Fibroblast of mammary gland (primary cell): ENCODE results near the gene HLA-DMA.

Experiments
- DNase-seq: peaks from one replicate; pipeline ENCODE4 v3.0.0-alpha.2; 2010; ENCODE audit warnings: low read depth
- H3K4me3 ChIP-seq: 2 replicates; pipeline ENCODE4 v1.5.1; 2011; ENCODE audit warnings: low read depth, mild to moderate bottlenecking, low read length, moderate library complexity; ENCODE audit not compliant: control insufficient read depth
- TF ChIP-seq, protein P1 (sequence below): conservative IDR thresholded peaks from 2 replicates; pipeline ENCODE4 v1.5.1; 2011; ENCODE audit warnings: low read depth, low read length, inconsistent platforms; ENCODE audit not compliant: control insufficient read depth, insufficient read depth

The HLA-DMA gene

DNA sequence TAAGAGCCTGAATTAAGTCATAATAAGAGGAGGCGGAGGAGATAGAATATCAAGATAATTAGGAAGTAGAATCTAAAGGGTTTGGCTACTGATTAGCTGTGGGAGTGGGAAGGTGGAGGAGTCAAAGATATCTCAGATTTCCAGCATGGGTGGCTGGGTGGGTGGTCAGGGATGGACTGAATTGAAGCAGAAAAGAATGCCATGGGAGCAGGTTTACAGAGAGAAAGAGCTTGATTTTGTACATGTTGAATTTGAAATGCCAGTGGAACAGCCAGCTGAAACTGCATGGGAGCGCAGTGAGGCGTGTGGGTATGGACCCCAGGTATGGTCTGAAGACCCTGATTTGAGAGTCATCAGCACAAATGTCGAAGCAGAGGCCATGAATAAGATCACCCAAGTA lies 1.4 kb upstream of the HLA-DMA start:
- no peak overlapping the region for H3K4me3 ChIP-seq

DNA sequence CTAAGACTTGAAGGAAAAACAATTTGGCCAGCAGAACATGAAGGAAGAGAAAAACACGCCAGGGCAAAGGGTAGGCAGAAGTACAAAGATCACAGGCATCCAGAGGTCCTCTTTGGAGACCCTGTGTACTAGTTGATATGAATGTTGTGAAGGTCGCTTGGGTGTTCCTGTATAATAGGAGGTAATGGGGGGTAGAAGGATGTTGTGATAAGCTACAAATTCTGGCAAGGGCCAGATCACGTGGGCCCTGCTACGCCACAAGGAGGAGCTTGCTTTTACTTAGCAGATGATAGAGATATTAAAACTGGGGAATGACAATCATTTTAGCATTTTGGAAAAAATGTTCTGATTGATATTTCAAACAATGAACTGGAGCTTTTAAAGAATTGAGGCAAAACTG lies 878 bp upstream of the HLA-DMA start:
- TF ChIP-seq, protein P1, sequence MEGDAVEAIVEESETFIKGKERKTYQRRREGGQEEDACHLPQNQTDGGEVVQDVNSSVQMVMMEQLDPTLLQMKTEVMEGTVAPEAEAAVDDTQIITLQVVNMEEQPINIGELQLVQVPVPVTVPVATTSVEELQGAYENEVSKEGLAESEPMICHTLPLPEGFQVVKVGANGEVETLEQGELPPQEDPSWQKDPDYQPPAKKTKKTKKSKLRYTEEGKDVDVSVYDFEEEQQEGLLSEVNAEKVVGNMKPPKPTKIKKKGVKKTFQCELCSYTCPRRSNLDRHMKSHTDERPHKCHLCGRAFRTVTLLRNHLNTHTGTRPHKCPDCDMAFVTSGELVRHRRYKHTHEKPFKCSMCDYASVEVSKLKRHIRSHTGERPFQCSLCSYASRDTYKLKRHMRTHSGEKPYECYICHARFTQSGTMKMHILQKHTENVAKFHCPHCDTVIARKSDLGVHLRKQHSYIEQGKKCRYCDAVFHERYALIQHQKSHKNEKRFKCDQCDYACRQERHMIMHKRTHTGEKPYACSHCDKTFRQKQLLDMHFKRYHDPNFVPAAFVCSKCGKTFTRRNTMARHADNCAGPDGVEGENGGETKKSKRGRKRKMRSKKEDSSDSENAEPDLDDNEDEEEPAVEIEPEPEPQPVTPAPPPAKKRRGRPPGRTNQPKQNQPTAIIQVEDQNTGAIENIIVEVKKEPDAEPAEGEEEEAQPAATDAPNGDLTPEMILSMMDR: no peak
- H3K4me3 ChIP-seq: no peak overlapping the region
- DNase-seq: no peak

More for the DNA sequence above, 1.4 kb upstream of the HLA-DMA start:
- DNase-seq: no peak
- TF ChIP-seq, protein P1: no peak

DNA sequence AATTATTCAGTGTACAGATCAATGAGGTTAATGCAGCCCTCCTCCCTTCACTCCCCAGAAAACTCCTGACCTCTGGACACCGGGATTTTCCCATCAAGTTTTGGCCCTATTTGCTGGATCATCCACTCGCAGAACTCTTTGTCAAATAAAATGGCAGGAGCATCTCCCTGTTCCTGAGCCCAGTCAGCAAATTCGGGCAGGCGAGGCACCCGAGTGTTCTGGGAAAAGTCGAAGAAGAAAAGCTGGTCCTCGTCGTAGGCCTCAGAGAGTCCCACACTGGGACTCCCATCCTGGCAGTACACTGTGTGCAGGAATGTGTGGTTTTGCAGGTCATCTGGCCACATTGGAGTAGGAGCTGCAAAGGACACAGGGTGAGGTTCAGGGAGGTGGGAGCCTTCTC lies 2.4 kb downstream of the HLA-DMA start:
- no peak for DNase-seq
- H3K4me3 ChIP-seq: no peak overlapping the region
- TF ChIP-seq, protein P1: no peak

DNA sequence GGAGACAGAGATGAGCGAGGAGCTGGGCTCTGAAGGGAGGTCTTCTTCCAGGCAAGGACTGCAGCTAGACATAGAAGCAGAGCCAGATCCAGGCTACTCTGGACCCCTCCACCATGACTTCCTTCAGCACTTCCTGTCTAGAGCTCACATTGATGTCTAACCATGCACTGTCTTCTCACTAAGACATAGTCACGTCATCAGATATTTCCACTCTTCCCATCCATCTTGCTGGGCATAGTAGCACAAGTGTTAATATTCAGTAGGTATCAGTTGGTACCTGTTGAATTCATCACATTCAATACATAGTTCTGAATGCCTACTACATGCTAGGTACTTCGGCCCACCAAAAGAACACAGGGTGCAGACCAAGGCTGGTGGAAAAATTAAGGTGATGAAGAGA lies 2.9 kb downstream of the HLA-DMA start:
- TF ChIP-seq, protein P1: no peak
- DNase-seq: no peak

DNA sequence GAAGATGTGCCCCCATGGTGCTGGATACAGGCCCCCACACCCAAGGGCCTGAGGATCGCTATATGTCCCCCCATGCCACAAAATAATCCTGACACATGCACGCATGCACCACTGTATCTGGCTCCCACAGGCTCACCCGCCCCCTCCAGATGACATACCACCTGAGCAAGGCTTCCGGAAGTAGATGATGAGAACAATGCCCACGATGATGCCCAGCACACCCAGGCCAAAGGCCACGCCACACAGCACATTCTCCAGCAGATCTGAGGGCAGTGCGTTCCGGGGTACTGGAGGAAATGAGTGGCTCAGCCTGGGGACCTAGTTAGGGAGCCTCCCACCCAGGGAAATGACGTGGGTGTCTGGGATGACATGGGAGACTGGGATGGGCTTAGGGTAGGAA lies 3.8 kb downstream of the HLA-DMA start:
- TF ChIP-seq, protein P1: no peak
- H3K4me3 ChIP-seq: no peak overlapping the region
- no peak for DNase-seq

More for the DNA sequence above, 2.9 kb downstream of the HLA-DMA start:
- no peak overlapping the region for H3K4me3 ChIP-seq

DNA sequence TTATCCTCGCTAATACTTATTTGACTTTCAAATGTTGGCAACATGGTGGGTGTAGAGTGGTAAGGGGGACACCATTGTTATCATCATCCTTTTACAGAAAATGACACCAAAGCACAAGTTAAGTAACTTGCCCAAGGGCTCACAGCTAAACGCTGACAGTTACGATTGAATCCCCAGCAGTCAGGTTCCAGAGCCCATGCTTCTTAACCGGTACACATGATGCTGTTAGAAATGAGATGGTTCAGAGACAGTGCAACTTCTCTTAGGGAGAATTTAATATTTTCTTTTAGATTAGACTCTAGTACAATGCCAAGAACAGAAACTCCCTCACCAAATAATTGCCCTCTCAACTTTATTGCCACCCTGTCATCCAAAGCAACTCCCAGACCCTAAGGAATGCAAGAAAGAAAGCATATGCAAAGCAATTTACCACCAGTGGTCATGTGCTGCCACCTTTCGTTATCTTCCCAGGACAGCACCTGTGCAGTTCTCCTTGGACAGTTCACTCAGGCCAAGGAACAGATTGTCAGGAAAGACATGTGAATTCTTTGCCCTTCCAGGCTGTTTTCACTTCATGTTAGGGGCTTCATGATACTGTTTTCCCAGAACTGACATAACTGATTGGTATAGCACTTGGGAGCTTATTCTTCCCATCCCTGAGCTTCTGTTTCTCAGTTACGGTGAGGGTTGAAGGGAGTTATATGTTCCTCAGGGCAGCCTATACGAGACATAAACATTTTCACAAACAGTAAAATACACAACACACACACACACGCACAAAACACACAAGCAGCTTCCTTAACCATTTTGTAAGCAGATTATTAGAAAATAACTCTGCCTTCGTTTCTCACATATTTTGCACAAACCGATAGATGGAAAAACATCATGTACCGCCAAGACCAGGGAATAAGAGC lies 5.1 kb downstream of the HLA-DMA start:
- TF ChIP-seq, protein P1: peak; percentile 43
- peak; percentile 40 for DNase-seq
- no peak overlapping the region for H3K4me3 ChIP-seq
